Fibroblast of lung (primary cell): ENCODE results near the gene CDC25C. TPM values are rescaled to one million over a fixed set of nuclear protein-coding genes. Genes with fewer than 3 reads are reported as not detected.

ENCODE experiments used
- DNase-seq, 2 donors: peaks; one replicate each; pipeline versions ENCODE4 v3.0.0 to v3.0.0-alpha.2; 2010; ENCODE audit warnings: low read depth in 2 of 2
- H2AFZ ChIP-seq: 2 replicates; pipeline ENCODE4 v1.5.1; 2012; ENCODE audit warnings: low read length, control low read depth, inconsistent platforms
- H3K27ac ChIP-seq: 2 replicates; pipeline ENCODE4 v1.5.1; 2011; ENCODE audit warnings: low read length, control low read depth; ENCODE audit not compliant: insufficient read depth
- H3K27me3 ChIP-seq: 2 replicates; pipeline ENCODE4 v1.5.1; 2011; ENCODE audit warnings: mild to moderate bottlenecking, low read length; ENCODE audit not compliant: control insufficient read depth, insufficient read depth
- H3K36me3 ChIP-seq: 2 replicates; pipeline ENCODE4 v1.5.1; 2011; ENCODE audit warnings: low read length; ENCODE audit not compliant: control insufficient read depth, insufficient read depth
- H3K4me1 ChIP-seq: 2 replicates; pipeline ENCODE4 v1.5.1; 2011; ENCODE audit warnings: low read length; ENCODE audit not compliant: control insufficient read depth, insufficient read depth; ENCODE audit errors: extremely low read depth
- H3K4me2 ChIP-seq: 2 replicates; pipeline ENCODE4 v1.5.1; 2011; ENCODE audit warnings: low read length, control low read depth; ENCODE audit not compliant: insufficient read depth; ENCODE audit errors: extremely low read depth
- H3K4me3 ChIP-seq, 4 experiments: fragments of 200-600 bp in 1 of 4; sonication (generic) in 1 of 4; replicated peaks in 1 of 4; 2 replicates each; pipeline ENCODE4 v1.5.1; 2011 to 2016; ENCODE audit warnings: low read length in 4 of 4, low read depth in 3 of 4, mild to moderate bottlenecking in 3 of 4, control low read depth in 2 of 4, inconsistent platforms in 1 of 4, mixed read lengths in 1 of 4; ENCODE audit not compliant: insufficient read depth in 1 of 4; ENCODE audit errors: control extremely low read depth in 1 of 4
- H3K79me2 ChIP-seq: 2 replicates; pipeline ENCODE4 v1.5.1; 2012; ENCODE audit warnings: mild to moderate bottlenecking, low read length, inconsistent platforms; ENCODE audit not compliant: control insufficient read depth, insufficient read depth
- H3K9ac ChIP-seq: 2 replicates; pipeline ENCODE4 v1.5.1; 2011; ENCODE audit warnings: mild to moderate bottlenecking, low read length, control low read depth; ENCODE audit not compliant: insufficient read depth
- H3K9me3 ChIP-seq: 2 replicates; pipeline ENCODE4 v1.5.1; 2012; ENCODE audit warnings: low read depth, low read length; ENCODE audit not compliant: control insufficient read depth, insufficient read depth
- H4K20me1 ChIP-seq: 2 replicates; pipeline ENCODE4 v1.5.1; 2011; ENCODE audit warnings: low read length; ENCODE audit not compliant: control insufficient read depth, insufficient read depth; ENCODE audit errors: extremely low read depth
- EZH2 ChIP-seq: IDR thresholded peaks from 2 replicates; pipeline ENCODE4 v1.5.1; 2012; ENCODE audit warnings: low read length, control low read depth, mild to moderate bottlenecking; ENCODE audit errors: missing control alignments
- polyA plus RNA-seq, 2 donors: library from polyadenylated mRNA; depleted of rRNA in 1 of 2; stranded (reverse) in 1 of 2; unstranded in 1 of 2; fragments of >200 nt; gene quantifications; 2 replicates each; pipeline ENCODE4 v1.2.1, GENCODE V29; 2011 to 2012; ENCODE audit warnings: missing spikeins in 1 of 2
- total RNA-seq: library from RNA; depleted of rRNA; stranded (reverse); fragments of >200 nt; gene quantifications from 2 replicates; pipeline ENCODE4 v1.2.1, GENCODE V29; 2014
- TF ChIP-seq, protein P1 (sequence below), 2 donors: IDR thresholded peaks in 1 of 2; conservative IDR thresholded peaks in 1 of 2; 1 replicate in 1 of 2; 2 replicates in 1 of 2; pipeline ENCODE4 v1.5.1; 2011 to 2012; ENCODE audit warnings: low read length in 2 of 2, control low read depth in 1 of 2, inconsistent platforms in 1 of 2, low read depth in 1 of 2, mild to moderate bottlenecking in 1 of 2

Gene CDC25C
- total and polyA plus RNA-seq, 2 donors (not counting 1 experiment from before 2014, with no cell fraction given), result 2.4 to 3.0 TPM

GRCh38 chr5:138243794-138244193, 87.8 kb downstream of the CDC25C start:
- H3K36me3 ChIP-seq, result no peaks in the 10 kb centered on the region
- no peaks in the 10 kb centered on the region for H3K4me1 ChIP-seq
- TF ChIP-seq EZH2, result no peak
- TF ChIP-seq, protein P1, sequence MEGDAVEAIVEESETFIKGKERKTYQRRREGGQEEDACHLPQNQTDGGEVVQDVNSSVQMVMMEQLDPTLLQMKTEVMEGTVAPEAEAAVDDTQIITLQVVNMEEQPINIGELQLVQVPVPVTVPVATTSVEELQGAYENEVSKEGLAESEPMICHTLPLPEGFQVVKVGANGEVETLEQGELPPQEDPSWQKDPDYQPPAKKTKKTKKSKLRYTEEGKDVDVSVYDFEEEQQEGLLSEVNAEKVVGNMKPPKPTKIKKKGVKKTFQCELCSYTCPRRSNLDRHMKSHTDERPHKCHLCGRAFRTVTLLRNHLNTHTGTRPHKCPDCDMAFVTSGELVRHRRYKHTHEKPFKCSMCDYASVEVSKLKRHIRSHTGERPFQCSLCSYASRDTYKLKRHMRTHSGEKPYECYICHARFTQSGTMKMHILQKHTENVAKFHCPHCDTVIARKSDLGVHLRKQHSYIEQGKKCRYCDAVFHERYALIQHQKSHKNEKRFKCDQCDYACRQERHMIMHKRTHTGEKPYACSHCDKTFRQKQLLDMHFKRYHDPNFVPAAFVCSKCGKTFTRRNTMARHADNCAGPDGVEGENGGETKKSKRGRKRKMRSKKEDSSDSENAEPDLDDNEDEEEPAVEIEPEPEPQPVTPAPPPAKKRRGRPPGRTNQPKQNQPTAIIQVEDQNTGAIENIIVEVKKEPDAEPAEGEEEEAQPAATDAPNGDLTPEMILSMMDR (conservative IDR thresholded peaks at IDR 0.05 in 1 of 2, IDR thresholded peaks at IDR 0.05 in 1 of 2; ENCODE audit: low read depth in 1 of 2, low read length in 2 of 2), result no peak
- DNase-seq, result no peak
- no peak overlapping the region for H2AFZ ChIP-seq
- H3K27me3 ChIP-seq, result peaks cover 18% of the 10 kb centered on the region
- H3K79me2 ChIP-seq, result no peaks in the 10 kb centered on the region
- no peak overlapping the region for H3K4me3 ChIP-seq
- no peak overlapping the region for H3K27ac ChIP-seq
- H4K20me1 ChIP-seq, result no peaks in the 10 kb centered on the region
- no peak overlapping the region for H3K9ac ChIP-seq
- H3K9me3 ChIP-seq, result no peaks in the 10 kb centered on the region
- H3K4me2 ChIP-seq, result no peak overlapping the region

- no peak overlapping the region for H3K9ac ChIP-seq
- peak; percentile 23 to 32 for DNase-seq
Observed at GRCh38 chr5:138241688-138242571, 89.7 kb downstream of the CDC25C start.

More at GRCh38 chr5:138241688-138242571, 89.7 kb downstream of the CDC25C start:
- H4K20me1 ChIP-seq, result no peaks in the 10 kb centered on the region
- no peak overlapping the region for H3K27ac ChIP-seq
- TF ChIP-seq, protein P1 (conservative IDR thresholded peaks at IDR 0.05 in 1 of 2, IDR thresholded peaks at IDR 0.05 in 1 of 2; ENCODE audit: low read depth in 1 of 2, low read length in 2 of 2), result no peak
- peak; percentile 71 for TF ChIP-seq EZH2
- no peaks in the 10 kb centered on the region for H3K9me3 ChIP-seq
- no peaks in the 10 kb centered on the region for H3K36me3 ChIP-seq
- H2AFZ ChIP-seq, result peak overlapping the region; percentile 15
- no peaks in the 10 kb centered on the region for H3K79me2 ChIP-seq
- H3K4me1 ChIP-seq, result no peaks in the 10 kb centered on the region
- peak overlapping the region; percentile 19 to 56 (median 36) for H3K4me3 ChIP-seq
- H3K27me3 ChIP-seq, result peaks cover 18% of the 10 kb centered on the region
- peak overlapping the region; percentile 75 for H3K4me2 ChIP-seq
